ENCODE measurements around the gene SYCE3.

- TF ChIP-seq, protein P1, sequence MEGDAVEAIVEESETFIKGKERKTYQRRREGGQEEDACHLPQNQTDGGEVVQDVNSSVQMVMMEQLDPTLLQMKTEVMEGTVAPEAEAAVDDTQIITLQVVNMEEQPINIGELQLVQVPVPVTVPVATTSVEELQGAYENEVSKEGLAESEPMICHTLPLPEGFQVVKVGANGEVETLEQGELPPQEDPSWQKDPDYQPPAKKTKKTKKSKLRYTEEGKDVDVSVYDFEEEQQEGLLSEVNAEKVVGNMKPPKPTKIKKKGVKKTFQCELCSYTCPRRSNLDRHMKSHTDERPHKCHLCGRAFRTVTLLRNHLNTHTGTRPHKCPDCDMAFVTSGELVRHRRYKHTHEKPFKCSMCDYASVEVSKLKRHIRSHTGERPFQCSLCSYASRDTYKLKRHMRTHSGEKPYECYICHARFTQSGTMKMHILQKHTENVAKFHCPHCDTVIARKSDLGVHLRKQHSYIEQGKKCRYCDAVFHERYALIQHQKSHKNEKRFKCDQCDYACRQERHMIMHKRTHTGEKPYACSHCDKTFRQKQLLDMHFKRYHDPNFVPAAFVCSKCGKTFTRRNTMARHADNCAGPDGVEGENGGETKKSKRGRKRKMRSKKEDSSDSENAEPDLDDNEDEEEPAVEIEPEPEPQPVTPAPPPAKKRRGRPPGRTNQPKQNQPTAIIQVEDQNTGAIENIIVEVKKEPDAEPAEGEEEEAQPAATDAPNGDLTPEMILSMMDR (conservative IDR thresholded peaks at IDR 0.05; ENCODE audit: low read length) = peak; percentile 54
- TF ChIP-seq EZH2phosphoT487 (IDR thresholded peaks at IDR 0.05; ENCODE audit: borderline replicate concordance) = no peak
Observed at GRCh38 chr22:50576070-50576469, 13.4 kb upstream of the SYCE3 start.

Measured in Loucy (cell line).